OCI-LY1 (cell line): ENCODE data around the gene STK17B.

Source experiments
- CTCF ChIP-seq: fragments of 200-600 bp; sonication (generic), shearing (Covaris generic); IDR thresholded peaks from 2 replicates; pipeline ENCODE4 v1.5.1; 2017; ENCODE audit warnings: mild to moderate bottlenecking, antibody characterized with exemption, low read length, moderate library complexity, mixed read lengths
- EZH2 ChIP-seq: fragments of 200-600 bp; sonication (generic), shearing (Covaris generic); IDR thresholded peaks from 2 replicates; pipeline ENCODE4 v1.8.0; 2017; ENCODE audit warnings: borderline replicate concordance, mixed run types, mild to moderate bottlenecking, antibody characterized with exemption, low read length, moderate library complexity, mixed read lengths

- no peak for TF ChIP-seq CTCF
- no peak for TF ChIP-seq EZH2
Observed at GRCh38 chr2:196201229-196202009, 30.0 kb upstream of the STK17B start.
